ENCODE data around the gene TMX2. TPM values are rescaled to one million over a fixed set of nuclear protein-coding genes. Genes with fewer than 3 reads are reported as not detected.
"Not testable (repeated sequence)": the region's sequence is repeated elsewhere in the genome, so short reads cannot be mapped to it uniquely, and the experiment has no call there.

The TMX2 gene
- total and polyA plus RNA-seq, 10 donors, result 36.0 to 57.0 (median 49.1) TPM

GRCh38 chr11:57703341-57703740 is 9.1 kb upstream of the TMX2 start:
- H3K27ac ChIP-seq, result no peak overlapping the region
- intact Hi-C loops (cut with DNase I; ENCODE audit: low total_unique reads), result no loop called here
- H3K27me3 ChIP-seq (replicated peaks in 1 of 7), result no peaks in the 10 kb centered on the region
- 92 to 97% (median 95%) methylated on average over 4 of the region's 4 CpGs for WGBS, 5 donors
- H3K36me3 ChIP-seq, result peaks cover 3 to 86% (median 61%) of the 10 kb centered on the region in 6 donors
- H3K9me3 ChIP-seq, result no peaks in the 10 kb centered on the region
- H3K4me3 ChIP-seq, result no peak overlapping the region
- DNase-seq, result no peak
- H3K4me1 ChIP-seq, result peaks cover 0 to 5% (median 0%) of the 10 kb centered on the region in 6 donors
- no peak for TF ChIP-seq POLR2A (IDR thresholded peaks at IDR 0.05)
- TF ChIP-seq POLR2AphosphoS5 (IDR thresholded peaks at IDR 0.05), result no peak
- TF ChIP-seq, protein P1, sequence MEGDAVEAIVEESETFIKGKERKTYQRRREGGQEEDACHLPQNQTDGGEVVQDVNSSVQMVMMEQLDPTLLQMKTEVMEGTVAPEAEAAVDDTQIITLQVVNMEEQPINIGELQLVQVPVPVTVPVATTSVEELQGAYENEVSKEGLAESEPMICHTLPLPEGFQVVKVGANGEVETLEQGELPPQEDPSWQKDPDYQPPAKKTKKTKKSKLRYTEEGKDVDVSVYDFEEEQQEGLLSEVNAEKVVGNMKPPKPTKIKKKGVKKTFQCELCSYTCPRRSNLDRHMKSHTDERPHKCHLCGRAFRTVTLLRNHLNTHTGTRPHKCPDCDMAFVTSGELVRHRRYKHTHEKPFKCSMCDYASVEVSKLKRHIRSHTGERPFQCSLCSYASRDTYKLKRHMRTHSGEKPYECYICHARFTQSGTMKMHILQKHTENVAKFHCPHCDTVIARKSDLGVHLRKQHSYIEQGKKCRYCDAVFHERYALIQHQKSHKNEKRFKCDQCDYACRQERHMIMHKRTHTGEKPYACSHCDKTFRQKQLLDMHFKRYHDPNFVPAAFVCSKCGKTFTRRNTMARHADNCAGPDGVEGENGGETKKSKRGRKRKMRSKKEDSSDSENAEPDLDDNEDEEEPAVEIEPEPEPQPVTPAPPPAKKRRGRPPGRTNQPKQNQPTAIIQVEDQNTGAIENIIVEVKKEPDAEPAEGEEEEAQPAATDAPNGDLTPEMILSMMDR (IDR thresholded peaks at IDR 0.05 in 8 of 11, conservative IDR thresholded peaks at IDR 0.05 in 3 of 11), result no peak

- DNase-seq, result no peak
- no peak for TF ChIP-seq POLR2AphosphoS5 (IDR thresholded peaks at IDR 0.05)
- Histone ChIP-seq H3K9me3 (no peaks in the 10 kb centered on the region), H3K36me3 (peaks cover 0 to 83% (median 45%) of the 10 kb centered on the region in 6 donors), H3K4me3 (no peak overlapping the region), H3K4me1 (peaks cover 0 to 21% (median 6%) of the 10 kb centered on the region in 6 donors), H3K27ac (no peak overlapping the region), H3K27me3 (replicated peaks in 1 of 7) (no peaks in the 10 kb centered on the region)
- intact Hi-C loops (cut with DNase I; ENCODE audit: low total_unique reads), result no loop called here
- 88 to 95% (median 91%) methylated on average over 6 of the region's 6 CpGs for WGBS, 5 donors
These were observed 7.5 kb upstream of the TMX2 start for GRCh38 chr11:57704932-57705331.

DNA sequence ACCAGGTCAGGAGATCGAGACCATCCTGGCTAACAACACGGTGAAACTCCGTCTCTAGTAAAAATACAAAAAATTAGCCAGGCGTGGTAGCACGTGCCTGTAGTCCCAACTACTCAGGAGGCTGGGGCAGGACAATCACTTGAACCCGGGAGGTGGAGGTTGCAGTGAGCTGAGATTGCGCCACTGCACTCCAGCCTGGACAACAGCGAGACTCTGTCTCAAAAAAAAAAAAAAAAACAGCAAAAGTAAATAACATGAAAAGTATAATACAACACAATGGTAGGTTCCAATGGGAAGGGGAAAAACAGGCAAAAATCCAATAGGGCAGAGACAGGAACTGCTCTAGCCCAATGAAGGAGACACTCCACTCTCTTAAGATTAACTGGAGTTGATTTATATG is 7.0 kb upstream of the TMX2 start:
- not testable (repeated sequence) for H3K4me3 ChIP-seq
- 91 to 97% (median 92%) methylated on average over 8 of the region's 8 CpGs for WGBS, 5 donors

GRCh38 chr11:57709802-57710367 is 2.5 kb upstream of the TMX2 start:
- H3K36me3 ChIP-seq, result peaks cover 0 to 33% (median 3%) of the 10 kb centered on the region in 6 donors
- H3K4me1 ChIP-seq, result peaks cover 26 to 63% (median 45%) of the 10 kb centered on the region in 6 donors
- H3K27ac ChIP-seq, result no peak overlapping the region
- no peak overlapping the region for H3K4me3 ChIP-seq
- intact Hi-C loops (cut with DNase I; ENCODE audit: low total_unique reads), result no loop called here
- DNase-seq, result no peak
- no peaks in the 10 kb centered on the region for H3K9me3 ChIP-seq
- no peaks in the 10 kb centered on the region for H3K27me3 ChIP-seq (replicated peaks in 1 of 7)
- TF ChIP-seq, protein P1 (IDR thresholded peaks at IDR 0.05 in 8 of 11, conservative IDR thresholded peaks at IDR 0.05 in 3 of 11), result no peak
- no peak for TF ChIP-seq POLR2AphosphoS5 (IDR thresholded peaks at IDR 0.05)
- no peak for TF ChIP-seq POLR2A (IDR thresholded peaks at IDR 0.05)
- WGBS, 5 donors, result 91 to 95% (median 94%) methylated on average over 5 of the region's 5 CpGs

More for the DNA sequence above, 7.0 kb upstream of the TMX2 start:
- H3K27me3 ChIP-seq (replicated peaks in 1 of 7); H3K9me3 ChIP-seq; DNase-seq; intact Hi-C loops (cut with DNase I; ENCODE audit: low total_unique reads); H3K27ac ChIP-seq: not testable (repeated sequence)
- H3K4me1 ChIP-seq, result peaks cover 0 to 26% (median 11%) of the 10 kb centered on the region in 6 donors
- peaks cover 0 to 78% (median 40%) of the 10 kb centered on the region in 6 donors for H3K36me3 ChIP-seq

DNA sequence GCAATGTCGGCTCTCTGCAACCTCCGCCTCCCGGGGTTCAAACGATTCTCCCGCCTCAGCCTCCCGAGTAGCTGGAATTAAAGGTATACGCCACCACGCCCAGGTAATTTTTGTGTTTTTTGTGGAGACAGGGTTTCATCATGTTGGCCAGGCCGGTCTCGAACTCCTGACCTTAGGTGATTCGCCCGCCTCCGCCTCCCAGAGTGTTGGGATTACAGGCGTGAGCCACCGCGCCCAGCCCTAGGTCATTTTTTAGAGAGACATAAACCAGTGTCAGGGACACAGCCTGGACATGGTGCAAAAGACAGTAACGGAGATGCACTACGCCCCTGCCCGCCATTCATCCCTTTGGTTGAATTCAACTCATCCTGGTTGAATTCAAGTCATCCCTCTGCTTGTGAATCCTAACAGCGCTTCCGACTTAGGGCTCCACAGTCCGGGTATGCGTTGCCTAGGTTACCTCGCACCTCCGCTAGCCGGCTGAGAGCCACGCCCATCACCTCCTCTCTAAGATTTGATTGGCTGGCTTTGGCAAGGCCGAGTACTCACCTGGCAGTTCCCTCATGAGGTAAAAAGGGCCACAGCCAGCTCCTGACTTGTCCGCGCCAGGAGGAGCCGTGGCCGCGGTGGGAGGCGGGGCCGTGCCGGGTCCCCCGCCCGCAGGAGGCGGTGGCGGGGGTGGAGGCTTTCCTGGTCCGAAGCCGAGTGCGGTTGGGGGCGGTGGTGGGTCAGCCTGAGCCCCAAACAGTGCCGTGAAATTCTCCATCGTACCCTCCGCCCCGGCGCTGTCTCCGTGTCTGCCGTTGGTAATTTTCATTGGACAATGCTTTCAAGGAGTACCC is 758 bp upstream of the TMX2 start, which contains the start of gene MED19:
TSS of gene MED19 (minus strand) at position 802 of the 842 bp plus-strand sequence. CDS start at position 766, 36 bp downstream.
- TF ChIP-seq POLR2A (IDR thresholded peaks at IDR 0.05), result no peak
- TF ChIP-seq, protein P1 (IDR thresholded peaks at IDR 0.05 in 8 of 11, conservative IDR thresholded peaks at IDR 0.05 in 3 of 11), result peak in 1 of 11 experiments; percentile 9
- TF ChIP-seq POLR2AphosphoS5 (IDR thresholded peaks at IDR 0.05), result peak; percentile 41 to 76 (median 58)
- H3K27me3 ChIP-seq (replicated peaks in 1 of 7), result no peaks in the 10 kb centered on the region
- H3K4me1 ChIP-seq, result peaks cover 27 to 69% (median 49%) of the 10 kb centered on the region in 6 donors
- no peaks in the 10 kb centered on the region for H3K9me3 ChIP-seq
- peak; percentile 95 for DNase-seq
- WGBS, 5 donors, result 7 to 13% (median 10%) methylated on average over 35 to 51 of the region's 51 CpGs
- peak within 1 kb of the TSS; percentile 90 to 99 (median 96) for H3K4me3 ChIP-seq
- H3K27ac ChIP-seq, result peak within 1 kb of the TSS; percentile 85 to 96 (median 92)
- peaks cover 0 to 18% (median 0%) of the 10 kb centered on the region in 6 donors for H3K36me3 ChIP-seq
- intact Hi-C loops (cut with DNase I; ENCODE audit: low total_unique reads), result no loop called here
